COLO668 (cell line): ENCODE results near the gene SMARCC1.

ENCODE experiments used
- DNase-seq: peaks from one replicate; lab custom pipeline; 2025; ENCODE audit not compliant: unreplicated experiment; lab: John Stamatoyannopoulos, UW

SMARCC1 gene

GRCh38 chr3:47636225-47636624 lies 145.5 kb downstream of the SMARCC1 start:
- DNase-seq, result no peak

GRCh38 chr3:47635536-47635935 lies 146.2 kb downstream of the SMARCC1 start:
- DNase-seq, result no peak

DNA sequence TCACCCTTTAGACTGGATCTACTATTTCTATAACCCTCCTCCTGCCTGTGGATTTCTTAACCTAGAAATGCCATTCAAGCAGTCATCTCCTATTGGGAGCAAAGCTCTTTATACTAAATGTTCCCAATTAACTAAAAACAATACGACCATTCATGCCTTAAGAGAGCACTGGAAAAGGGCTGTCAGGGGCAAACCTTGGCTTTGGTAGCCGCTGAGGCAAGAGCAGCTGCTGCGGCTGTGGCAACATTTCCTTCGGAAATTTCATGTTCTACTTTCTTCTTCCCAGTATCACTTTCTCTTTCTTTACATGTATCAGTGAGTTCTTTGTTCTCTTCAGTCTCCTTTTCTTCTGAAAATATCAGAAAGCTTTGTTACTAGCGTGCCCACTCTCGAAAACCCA lies 146.7 kb downstream of the SMARCC1 start:
- no peak for DNase-seq

GRCh38 chr3:47630810-47631209 lies 150.9 kb downstream of the SMARCC1 start:
- DNase-seq, result no peak

DNA sequence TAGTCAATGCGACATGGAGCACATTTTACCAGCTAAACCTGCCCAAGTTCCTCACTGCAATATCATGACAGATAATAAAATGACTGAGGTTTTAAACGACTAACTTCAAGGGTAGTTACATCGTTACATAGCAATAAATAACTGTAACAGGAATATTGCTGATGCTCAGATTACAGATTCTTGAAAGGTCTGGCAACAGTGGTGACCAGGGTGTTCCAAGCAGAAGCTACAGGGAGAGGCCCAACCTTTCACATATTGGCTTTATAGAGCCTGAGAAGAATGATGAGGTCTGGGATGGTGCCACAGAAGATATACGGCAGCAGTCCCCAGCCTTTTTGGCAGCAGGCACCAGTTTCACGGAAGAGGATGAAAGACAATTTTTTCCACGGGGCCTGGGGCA lies 151.9 kb downstream of the SMARCC1 start:
- no peak for DNase-seq

- DNase-seq, result no peak
Observed at GRCh38 chr3:47628426-47628825, 153.3 kb downstream of the SMARCC1 start.

DNA sequence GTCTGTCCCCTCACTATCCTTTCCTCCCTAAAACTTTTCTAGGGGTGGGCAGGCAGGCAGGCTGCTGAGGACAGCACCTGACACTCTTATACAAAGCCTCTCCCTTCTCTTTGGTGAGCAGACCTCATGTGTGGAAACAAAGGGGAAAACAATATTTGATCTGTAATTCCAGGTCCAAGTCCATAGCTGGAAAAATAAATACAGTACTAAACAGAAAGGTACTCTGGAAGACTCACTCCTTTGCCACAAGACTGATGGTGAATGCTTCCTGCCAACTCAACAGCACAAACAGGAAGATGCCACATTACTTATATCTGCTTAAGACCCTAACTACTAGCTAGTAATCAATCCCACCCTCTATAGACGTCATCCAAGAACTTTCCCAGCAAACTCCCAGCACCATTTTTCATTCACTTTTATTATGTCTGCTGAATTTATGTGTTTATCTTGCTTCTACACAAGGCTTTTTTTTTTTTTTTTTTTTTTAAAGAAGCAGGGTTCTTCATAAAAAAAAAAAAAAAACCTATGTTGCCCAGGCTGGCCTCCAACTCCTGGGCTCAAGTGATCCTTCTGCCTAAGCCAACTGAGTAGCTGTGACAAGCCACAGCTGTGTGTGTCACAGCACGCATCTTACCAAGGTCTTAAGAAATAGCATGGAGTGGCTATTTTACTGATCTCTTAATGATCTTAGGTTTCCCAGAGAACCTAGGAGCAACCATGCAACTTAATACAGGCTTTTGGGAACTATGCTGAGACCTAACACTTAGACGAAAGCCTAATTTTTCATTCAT lies 158.8 kb downstream of the SMARCC1 start:
- DNase-seq, result no peak

DNA sequence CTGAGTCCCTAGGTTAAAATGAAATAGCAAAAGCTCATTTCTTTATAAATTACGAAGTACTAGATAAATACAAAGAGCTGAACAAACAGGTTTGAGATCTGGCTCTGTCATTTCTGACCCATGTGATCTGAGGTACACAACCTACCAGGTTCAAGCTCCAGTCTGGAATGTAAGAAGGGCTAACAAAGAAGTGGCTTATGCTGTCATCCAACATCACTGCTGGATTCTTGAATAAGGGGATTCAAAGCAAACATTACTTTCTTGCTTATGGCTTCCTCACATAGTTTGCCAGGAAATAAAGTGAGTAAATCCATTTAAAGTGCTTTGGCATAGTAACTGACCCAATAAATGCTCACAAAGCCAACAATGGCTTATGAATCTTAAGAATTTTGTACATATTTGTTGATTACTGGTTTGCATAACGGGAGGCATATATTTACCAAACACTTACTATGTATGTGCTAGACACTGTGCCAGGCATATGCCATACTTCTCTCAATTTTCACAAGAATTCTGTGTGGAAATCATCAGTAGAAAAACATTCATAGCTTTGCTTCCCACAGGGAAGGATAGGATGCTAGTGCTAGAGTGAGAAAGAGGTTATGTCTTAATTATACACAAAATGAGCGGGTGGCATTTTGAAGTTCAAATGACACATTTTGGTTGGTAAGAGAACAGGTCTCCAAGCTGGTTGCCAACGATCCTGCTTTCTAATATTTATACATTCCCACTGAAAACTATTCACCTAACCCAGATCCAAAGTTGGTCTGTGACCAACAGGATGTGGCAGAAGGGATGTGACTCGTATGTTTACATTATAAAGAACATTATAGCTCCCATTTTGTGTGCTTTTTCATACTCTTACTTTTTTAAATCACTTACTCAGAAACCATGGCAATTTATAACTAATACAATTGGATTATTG lies 164.3 kb downstream of the SMARCC1 start:
- DNase-seq, result no peak

DNA sequence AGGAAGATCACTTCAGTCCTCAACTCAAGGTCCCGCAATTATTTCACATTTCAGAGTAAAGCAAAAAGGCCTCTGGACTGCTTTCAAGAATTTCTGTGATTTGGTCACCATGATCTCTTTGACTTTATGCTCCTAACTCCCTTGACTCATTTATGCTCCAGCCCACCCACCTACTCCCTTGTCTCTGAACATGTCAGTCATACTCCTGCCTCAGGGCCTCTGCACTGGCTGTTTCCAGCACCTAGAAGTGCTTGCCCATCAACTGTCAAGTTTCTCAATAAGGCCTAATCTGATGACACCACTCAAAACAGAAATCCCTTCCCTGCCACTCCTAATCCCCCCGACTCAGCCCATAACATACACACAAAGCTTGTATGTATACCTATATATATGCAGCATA lies 166.9 kb downstream of the SMARCC1 start:
- no peak for DNase-seq

- DNase-seq, result no peak
Observed at GRCh38 chr3:47613722-47614121, 168.0 kb downstream of the SMARCC1 start.

GRCh38 chr3:47612879-47613278 lies 168.8 kb downstream of the SMARCC1 start:
- DNase-seq, result no peak

GRCh38 chr3:47612178-47612577 lies 169.5 kb downstream of the SMARCC1 start:
- DNase-seq, result no peak

DNA sequence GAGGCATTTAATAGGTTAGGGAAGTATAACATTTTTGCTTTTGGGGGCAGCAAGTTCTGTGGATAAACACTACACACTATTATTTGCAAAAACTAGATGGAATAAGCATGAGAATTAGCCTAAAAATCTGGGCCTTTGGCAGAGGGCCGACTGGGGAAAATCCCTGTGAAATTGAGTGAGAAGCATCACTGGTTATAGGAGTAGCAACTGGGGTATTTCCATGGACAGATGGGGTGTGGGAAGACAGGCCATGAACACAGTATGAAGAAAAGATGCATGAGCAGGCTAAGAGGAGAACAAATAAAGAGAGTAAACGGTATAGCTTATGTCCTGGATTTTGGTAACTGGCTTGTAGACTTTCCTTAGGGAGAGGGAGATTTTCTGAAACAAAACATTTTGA lies 170.1 kb downstream of the SMARCC1 start:
- no peak for DNase-seq

DNA sequence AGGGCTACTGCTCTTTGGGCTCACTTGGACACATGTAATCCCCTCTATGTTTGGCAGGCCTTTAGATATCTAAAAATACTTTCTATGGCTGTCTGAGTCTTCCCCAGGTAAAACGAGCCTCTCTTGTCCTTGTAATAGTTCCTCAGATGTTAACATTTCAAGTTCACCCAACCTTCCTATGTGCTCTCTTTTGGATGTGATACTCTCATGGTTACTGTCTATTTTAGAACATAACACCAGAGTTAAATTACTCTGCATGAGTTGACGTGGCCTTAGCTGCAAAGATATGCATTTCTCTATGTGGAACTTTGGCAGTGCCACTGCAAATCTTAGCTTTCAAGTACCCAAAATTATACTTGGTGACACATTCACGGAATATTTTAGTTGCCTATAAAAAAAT lies 171.1 kb downstream of the SMARCC1 start:
- DNase-seq, result no peak

- DNase-seq, result no peak
Observed at GRCh38 chr3:47607335-47607734, 174.4 kb downstream of the SMARCC1 start.

DNA sequence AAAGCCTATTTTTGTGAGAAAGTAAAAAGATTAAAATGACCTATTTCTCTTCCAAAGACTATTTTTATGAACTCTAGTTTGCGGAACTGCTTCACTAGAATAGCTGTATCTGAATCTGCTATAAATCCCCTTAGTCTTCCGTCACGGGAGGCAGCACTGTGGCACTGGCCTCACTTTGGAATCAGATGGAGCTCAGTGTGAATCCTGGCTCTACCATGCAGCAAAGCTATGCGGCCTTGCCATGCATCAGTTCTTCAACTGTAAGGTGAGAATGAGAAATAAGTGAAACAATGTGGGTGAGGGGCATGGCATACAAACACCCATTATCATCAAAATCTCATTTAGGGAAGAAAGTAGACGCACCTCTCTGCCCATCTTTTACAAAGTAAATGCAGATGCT lies 175.5 kb downstream of the SMARCC1 start:
- DNase-seq, result no peak

- no peak for DNase-seq
Observed at GRCh38 chr3:47605652-47606051, 176.0 kb downstream of the SMARCC1 start.

DNA sequence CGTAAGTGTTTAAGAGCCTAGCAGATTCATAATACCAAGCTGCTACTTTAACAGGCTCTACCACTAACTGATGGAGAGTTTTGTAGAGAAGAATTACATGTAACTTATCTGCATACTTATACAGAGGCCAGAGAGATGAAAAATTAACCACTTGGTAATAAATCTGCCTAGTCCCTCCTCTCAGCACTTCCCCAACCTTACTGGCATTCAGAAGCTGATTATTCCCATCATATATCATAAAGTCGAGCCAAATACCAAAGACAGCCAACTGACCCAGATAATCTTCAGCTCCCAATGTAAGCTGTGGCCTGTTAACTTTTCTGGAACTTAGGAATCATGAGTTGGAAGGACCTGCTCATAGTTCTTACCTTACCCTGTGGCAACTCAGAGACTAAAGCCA lies 177.5 kb downstream of the SMARCC1 start:
- DNase-seq, result no peak

- no peak for DNase-seq
Observed at GRCh38 chr3:47603332-47603731, 178.4 kb downstream of the SMARCC1 start.

DNA sequence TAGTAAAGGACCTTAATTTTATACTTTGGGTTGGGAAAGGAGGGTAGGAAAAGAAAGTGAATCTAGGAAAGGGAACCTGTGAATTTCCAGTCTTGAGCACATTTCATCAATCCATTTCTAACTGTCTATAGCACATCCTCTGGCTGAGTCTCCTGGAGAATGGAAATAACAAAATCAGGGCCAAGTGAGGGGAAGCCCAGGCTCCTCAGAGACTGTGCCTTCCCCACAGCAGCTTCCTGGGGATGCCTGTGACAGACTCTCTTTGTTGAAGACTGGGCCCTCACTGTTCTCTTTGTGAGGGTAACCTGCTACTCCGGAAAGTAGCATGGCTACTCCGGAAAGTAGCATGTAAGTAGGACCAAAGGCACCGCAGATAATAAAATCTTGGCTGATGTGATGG lies 180.4 kb downstream of the SMARCC1 start:
- no peak for DNase-seq

- DNase-seq, result no peak
Observed at GRCh38 chr3:47594792-47595191, 186.9 kb downstream of the SMARCC1 start.
